Endodermal cell (in vitro differentiated cells): ENCODE measurements around the gene CARHSP1. TPM values are rescaled to one million over a fixed set of nuclear protein-coding genes. Genes with fewer than 3 reads are reported as not detected.

ENCODE experiments used
- DNase-seq: peaks from one replicate; pipeline ENCODE4 v3.0.0-alpha.2; 2017
- H3K27ac ChIP-seq: 2 replicates; pipeline ENCODE4 v1.5.1; 2013; ENCODE audit warnings: mild to moderate bottlenecking, low read depth, low read length, moderate library complexity
- H3K27me3 ChIP-seq: 2 replicates; pipeline ENCODE4 v1.6.1; 2013; ENCODE audit warnings: mild to moderate bottlenecking, low read length, moderate library complexity; ENCODE audit not compliant: insufficient read depth, control insufficient read depth, poor library complexity, severe bottlenecking
- H3K36me3 ChIP-seq: 2 replicates; pipeline ENCODE4 v1.7.0; 2013; ENCODE audit warnings: mild to moderate bottlenecking, low read length, moderate library complexity; ENCODE audit not compliant: control insufficient read depth, insufficient read depth
- H3K4me1 ChIP-seq: one replicate; pipeline ENCODE4 v1.7.0; 2013; ENCODE audit warnings: low read length; ENCODE audit not compliant: control insufficient read depth, insufficient read depth
- H3K4me3 ChIP-seq: 2 replicates; pipeline ENCODE4 v1.5.1; 2013; ENCODE audit warnings: mild to moderate bottlenecking, low read length, moderate library complexity
- H3K9ac ChIP-seq: 2 replicates; pipeline ENCODE4 v1.6.1; 2013; ENCODE audit warnings: mild to moderate bottlenecking, low read length, moderate library complexity; ENCODE audit not compliant: poor library complexity, severe bottlenecking; ENCODE audit errors: extremely low read depth
- H3K9me3 ChIP-seq: 2 replicates; pipeline ENCODE4 v1.6.1; 2013; ENCODE audit warnings: mild to moderate bottlenecking, low read length, moderate library complexity; ENCODE audit not compliant: control insufficient read depth
- H3K27ac Mint-ChIP-seq: 2 replicates; pipeline ENCODE4 v1.8.0; 2020; ENCODE audit warnings: mixed read lengths
- H3K27me3 Mint-ChIP-seq: 2 replicates; pipeline ENCODE4 v1.8.0; 2021; ENCODE audit warnings: mild to moderate bottlenecking, mixed read lengths; ENCODE audit not compliant: insufficient read depth
- H3K36me3 Mint-ChIP-seq: 2 replicates; pipeline ENCODE4 v1.8.0; 2020; ENCODE audit warnings: low read depth, mixed read lengths
- H3K4me1 Mint-ChIP-seq: 2 replicates; pipeline ENCODE4 v1.8.0; 2020; ENCODE audit warnings: mixed read lengths
- H3K4me3 Mint-ChIP-seq: 2 replicates; pipeline ENCODE4 v1.8.0; 2020; ENCODE audit warnings: mild to moderate bottlenecking, moderate library complexity, mixed read lengths
- H3K9me3 Mint-ChIP-seq: 2 replicates; pipeline ENCODE4 v1.8.0; 2020; ENCODE audit warnings: mild to moderate bottlenecking, mixed read lengths
- WGBS, 2 experiments: methylation state at CpG; one replicate each; pipeline versions ENCODE4 v1.1.5 to v1.1.7; 2013; ENCODE audit warnings: missing lambda C conversion rate in 2 of 2, mixed read lengths in 1 of 2; ENCODE audit not compliant: insufficient coverage in 1 of 2, insufficient read length in 1 of 2; 5-methylcytosine and 5-hydroxymethylcytosine counted together
- total RNA-seq, 2 donors: library from RNA; stranded (reverse); fragmentation: NEBNext Ultra II Directional in 1 of 2; extraction: Animal tissue kit (Norgen Biotek cat#: 25700) in 1 of 2; gene quantifications; 2 replicates in 1 of 2; 3 replicates in 1 of 2; pipeline ENCODE4 v1.2.1, GENCODE V29; 2021
- TF ChIP-seq, protein P1 (sequence below): fragments of 200-600 bp; sonication (generic); conservative IDR thresholded peaks from 2 replicates; pipeline ENCODE4 v1.5.0; 2021; ENCODE audit warnings: antibody characterized with exemption, mild to moderate bottlenecking

The CARHSP1 gene
- total RNA-seq, 2 donors from 2014 or later = 233 to 275 TPM

DNA sequence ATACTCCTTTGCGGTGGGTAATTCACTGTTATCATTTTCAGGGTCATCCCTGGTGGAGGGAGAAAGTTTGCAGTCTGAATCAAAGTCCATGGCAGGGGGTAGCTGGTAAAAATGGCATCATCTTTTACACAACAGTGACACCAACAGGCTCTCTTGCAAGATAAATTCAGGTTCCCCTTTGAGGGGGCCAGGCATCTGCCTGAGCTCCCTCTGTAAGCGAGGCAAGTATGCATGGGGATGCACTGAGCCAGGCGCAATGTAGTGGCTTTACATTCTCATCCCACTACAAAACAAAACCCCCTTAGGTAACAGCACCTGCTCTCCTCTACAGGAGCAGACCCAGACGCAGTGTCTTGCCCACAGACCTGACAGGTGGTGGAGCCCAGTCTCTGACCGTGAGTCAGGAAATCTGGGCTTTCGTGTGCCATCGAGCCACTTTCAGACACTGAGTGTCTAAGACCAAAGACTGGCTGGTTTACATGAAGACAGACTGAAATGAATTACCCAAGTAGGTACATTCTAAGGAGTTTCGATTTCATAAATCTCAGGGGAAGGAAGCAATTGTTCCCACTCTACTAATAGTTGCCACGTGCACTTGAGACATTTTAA lies 31.0 kb upstream of the CARHSP1 start:
- H3K27ac ChIP-seq = no peak overlapping the region
- H3K9me3 Mint-ChIP-seq = no peaks in the 10 kb centered on the region
- no peak for DNase-seq

DNA sequence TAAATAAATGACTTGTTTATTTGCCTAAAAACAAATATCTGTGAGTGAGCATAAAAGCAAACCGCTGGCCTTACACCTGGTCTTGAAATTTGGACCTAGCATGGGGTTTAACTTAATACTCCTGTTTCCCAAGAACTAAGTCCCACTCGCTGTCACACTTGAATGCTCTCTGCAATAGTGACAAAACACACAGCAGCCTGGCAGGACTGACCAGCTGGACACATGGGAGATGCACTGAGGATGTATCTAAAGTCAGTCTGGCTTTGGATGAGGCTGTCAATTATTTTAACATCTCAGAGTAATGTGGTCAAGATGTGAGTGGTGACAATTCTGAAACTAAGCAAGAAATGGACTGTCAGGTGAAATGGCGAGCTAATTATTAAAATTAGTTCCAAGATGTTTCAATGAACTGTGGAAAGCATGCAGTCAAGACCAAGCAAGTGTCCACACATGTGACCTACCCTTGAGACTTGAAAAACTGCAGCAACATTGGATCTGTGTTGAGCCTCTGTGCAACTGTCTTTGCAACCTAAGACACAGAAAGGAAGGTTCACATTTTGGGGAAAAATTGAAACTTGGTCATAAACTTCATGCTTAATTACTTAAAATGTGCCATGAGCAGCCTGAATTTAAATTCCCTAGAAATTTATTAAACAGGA lies 30.0 kb upstream of the CARHSP1 start:
- Mint-ChIP-seq H3K4me3 (no peak overlapping the region), H3K4me1 (no peaks in the 10 kb centered on the region), H3K27me3 (no peaks in the 10 kb centered on the region), H3K36me3 (peaks cover 88% of the 10 kb centered on the region), H3K9me3 (no peaks in the 10 kb centered on the region), H3K27ac (no peak overlapping the region)
- DNase-seq = no peak
- Histone ChIP-seq H3K27me3 (no peaks in the 10 kb centered on the region), H3K36me3 (peaks cover 93% of the 10 kb centered on the region), H3K4me1 (no peaks in the 10 kb centered on the region), H3K4me3 (no peak overlapping the region), H3K9me3 (no peaks in the 10 kb centered on the region), H3K27ac (no peak overlapping the region), H3K9ac (no peak overlapping the region)
- TF ChIP-seq, protein P1, sequence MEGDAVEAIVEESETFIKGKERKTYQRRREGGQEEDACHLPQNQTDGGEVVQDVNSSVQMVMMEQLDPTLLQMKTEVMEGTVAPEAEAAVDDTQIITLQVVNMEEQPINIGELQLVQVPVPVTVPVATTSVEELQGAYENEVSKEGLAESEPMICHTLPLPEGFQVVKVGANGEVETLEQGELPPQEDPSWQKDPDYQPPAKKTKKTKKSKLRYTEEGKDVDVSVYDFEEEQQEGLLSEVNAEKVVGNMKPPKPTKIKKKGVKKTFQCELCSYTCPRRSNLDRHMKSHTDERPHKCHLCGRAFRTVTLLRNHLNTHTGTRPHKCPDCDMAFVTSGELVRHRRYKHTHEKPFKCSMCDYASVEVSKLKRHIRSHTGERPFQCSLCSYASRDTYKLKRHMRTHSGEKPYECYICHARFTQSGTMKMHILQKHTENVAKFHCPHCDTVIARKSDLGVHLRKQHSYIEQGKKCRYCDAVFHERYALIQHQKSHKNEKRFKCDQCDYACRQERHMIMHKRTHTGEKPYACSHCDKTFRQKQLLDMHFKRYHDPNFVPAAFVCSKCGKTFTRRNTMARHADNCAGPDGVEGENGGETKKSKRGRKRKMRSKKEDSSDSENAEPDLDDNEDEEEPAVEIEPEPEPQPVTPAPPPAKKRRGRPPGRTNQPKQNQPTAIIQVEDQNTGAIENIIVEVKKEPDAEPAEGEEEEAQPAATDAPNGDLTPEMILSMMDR = no peak
- WGBS, 2 experiments = 94 to 100% methylated on average over 3 of the region's 3 CpGs

More for the DNA sequence above, 31.0 kb upstream of the CARHSP1 start:
- Histone ChIP-seq H3K9me3 (no peaks in the 10 kb centered on the region), H3K4me1 (no peaks in the 10 kb centered on the region), H3K9ac (no peak overlapping the region), H3K4me3 (no peak overlapping the region), H3K36me3 (peaks cover 91% of the 10 kb centered on the region), H3K27me3 (no peaks in the 10 kb centered on the region)
- Mint-ChIP-seq H3K27ac (peak overlapping the region; percentile 46), H3K4me3 (no peak overlapping the region), H3K4me1 (no peaks in the 10 kb centered on the region), H3K27me3 (no peaks in the 10 kb centered on the region), H3K36me3 (peaks cover 84% of the 10 kb centered on the region)
- WGBS, 2 experiments = 93 to 97% methylated on average over 7 to 8 of the region's 9 CpGs
- TF ChIP-seq, protein P1 = peak; percentile 25

DNA sequence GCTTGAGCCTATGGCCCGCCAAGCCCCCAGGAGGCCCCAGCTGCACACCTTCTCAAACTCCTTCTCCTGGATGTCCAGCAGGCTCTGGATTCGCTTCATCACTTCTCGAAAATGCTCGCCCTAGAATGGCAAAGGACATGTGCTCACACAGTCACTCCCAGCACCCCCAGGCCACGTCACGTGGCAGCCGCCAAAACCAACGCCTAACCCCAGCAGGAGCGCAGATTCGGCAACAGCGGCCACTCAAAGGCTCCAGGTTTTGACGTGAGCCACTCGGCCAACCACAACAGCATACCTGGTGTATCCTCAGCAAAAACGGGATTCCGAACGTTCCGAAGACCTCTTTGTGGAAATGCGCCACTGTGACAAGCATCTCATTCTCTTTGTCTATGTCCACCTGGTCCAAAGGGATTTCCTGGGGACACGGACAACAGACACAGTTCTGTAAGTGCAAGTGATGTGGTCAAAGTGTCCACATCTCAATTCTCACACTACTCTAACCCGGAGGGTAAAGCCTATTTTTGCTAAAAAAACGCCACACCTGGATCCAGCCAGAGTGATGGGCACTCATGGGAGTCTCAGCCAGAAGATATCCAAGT lies 26.0 kb upstream of the CARHSP1 start:
- Histone ChIP-seq H3K9ac (no peak overlapping the region), H3K27me3 (no peaks in the 10 kb centered on the region), H3K4me1 (no peaks in the 10 kb centered on the region), H3K9me3 (no peaks in the 10 kb centered on the region), H3K36me3 (peaks cover 96% of the 10 kb centered on the region), H3K27ac (no peak overlapping the region), H3K4me3 (no peak overlapping the region)
- TF ChIP-seq, protein P1 = no peak
- WGBS, 2 experiments = 94 to 97% methylated on average over 19 to 21 of the region's 21 CpGs
- H3K4me1 Mint-ChIP-seq = no peaks in the 10 kb centered on the region
- H3K27ac Mint-ChIP-seq = no peak overlapping the region
- H3K9me3 Mint-ChIP-seq = no peaks in the 10 kb centered on the region
- H3K27me3 Mint-ChIP-seq = no peaks in the 10 kb centered on the region
- peaks cover 85% of the 10 kb centered on the region for H3K36me3 Mint-ChIP-seq
- no peak for DNase-seq
- H3K4me3 Mint-ChIP-seq = no peak overlapping the region
